Heart left ventricle (tissue), 13 donors: ENCODE data around the gene CXADR.

ENCODE experiments used
- CTCF ChIP-seq, 12 donors: fragments of 200-600 bp; sonication (generic) in 4 of 12; IDR thresholded peaks; one replicate each; pipeline versions ENCODE4 v1.5.0 to v1.8.0; 2018 to 2022; ENCODE audit warnings: antibody characterized with exemption in 12 of 12, mild to moderate bottlenecking in 5 of 12
- POLR2A ChIP-seq, 2 donors: fragments of 450-650 bp; IDR thresholded peaks; one replicate each; pipeline ENCODE4 v1.6.1; 2017; ENCODE audit warnings: antibody characterized with exemption in 2 of 2, mild to moderate bottlenecking in 2 of 2, moderate library complexity in 2 of 2
- donor health status: ischemic (EF 13 %, LVEDD 7.1; RV severe dilation, severe dysfunction).
- donor health status: DM: no; HTN: yes; CAD: no.
- donor health status: DM: no; HTN: no; CAD: no.
- donor health status: ischemic (EF 25% LVEDD 6.9; RV normal size, moderate dysfunction).
- donor health status: ischemic (EF 25% LVEDD 5.7; RV mildly dilated, moderate dysfunction).
- donor health status: ischemic (EF 35%, LVEDD 5.7; RV mildly dilated, moderate dysfunction).
- donor health status: nonischemic (EF 11% LVEDD 7.7; RV severe dilation, severe dysfunction).
- donor health status: DM: yes; HTN: yes; CAD: no.
- donor health status: PGD.
- donor health status: ischemic (EF 29% LVEDD 5.4; RV normal size, mild dysfunction).
- donor health status: nonischemic (EF 23%, LVEDD 6.1; RV moderate dilation, normal function).

GRCh38 chr21:17539743-17540341, 27.0 kb downstream of the CXADR start:
- no peak for TF ChIP-seq CTCF (IDR thresholded peaks at IDR 0.05)
- no peak for TF ChIP-seq POLR2A (IDR thresholded peaks at IDR 0.05)
